Vagina (tissue), 2 donors: ENCODE data around the gene PTPN1. TPM values are rescaled to one million over a fixed set of nuclear protein-coding genes. Genes with fewer than 3 reads are reported as not detected.

Experiments
- DNase-seq, 2 donors: peaks; one replicate each; pipeline ENCODE4 v3.0.0-alpha.2; 2017; ENCODE audit errors: extremely low spot score in 2 of 2
- H3K27ac ChIP-seq: fragments of 200-600 bp; sonication (generic); one replicate; pipeline ENCODE4 v1.5.1; 2019
- H3K27me3 ChIP-seq: fragments of 200-600 bp; sonication (generic); one replicate; pipeline ENCODE4 v1.5.1; 2019
- H3K36me3 ChIP-seq, 2 donors: fragments of 200-600 bp; sonication (generic); one replicate each; pipeline ENCODE4 v1.5.1; 2017 to 2019
- H3K4me1 ChIP-seq: fragments of 200-600 bp; sonication (generic); one replicate; pipeline ENCODE4 v1.5.1; 2019
- H3K4me3 ChIP-seq, 2 donors: fragments of 200-600 bp; sonication (generic); 1 replicate in 1 of 2; 2 replicates in 1 of 2; pipeline ENCODE4 v1.5.1; 2016 to 2019
- H3K9me3 ChIP-seq: fragments of 200-600 bp; sonication (generic); one replicate; pipeline ENCODE4 v1.5.1; 2019
- POLR2A ChIP-seq, 2 donors: fragments of 450-650 bp; IDR thresholded peaks; one replicate each; pipeline ENCODE4 v1.6.1; 2017; ENCODE audit warnings: antibody characterized with exemption in 2 of 2, mild to moderate bottlenecking in 2 of 2, moderate library complexity in 2 of 2
- POLR2AphosphoS5 ChIP-seq, 2 donors: sonication (generic); formaldehyde crosslinking; IDR thresholded peaks; one replicate each; pipeline ENCODE4 v1.9.0; 2017; ENCODE audit warnings: antibody characterized with exemption in 2 of 2, mild to moderate bottlenecking in 2 of 2, low read depth in 1 of 2; ENCODE audit not compliant: insufficient read depth in 1 of 2
- intact Hi-C: fragments of 100-400 bp; cut with DNase I; formaldehyde crosslinking; loops from one replicate; pipeline ENCODE4 v1.15.1; 2023
- total RNA-seq: library from RNA; depleted of rRNA; stranded (reverse); fragments of >200 nt; gene quantifications from one replicate; pipeline ENCODE4 v1.2.3, GENCODE V29; 2016
- TF ChIP-seq, protein P1 (sequence below), 3 experiments: fragments of 450-650 bp in 2 of 3; fragments of 200-600 bp in 1 of 3; sonication (generic) in 1 of 3; IDR thresholded peaks; one replicate each; pipeline ENCODE4 v1.5.1; 2017 to 2019; ENCODE audit warnings: antibody characterized with exemption in 3 of 3, mild to moderate bottlenecking in 2 of 3, moderate library complexity in 2 of 3

Gene PTPN1
- total RNA-seq, 1 donor from 2014 or later, result 25.3 TPM

DNA sequence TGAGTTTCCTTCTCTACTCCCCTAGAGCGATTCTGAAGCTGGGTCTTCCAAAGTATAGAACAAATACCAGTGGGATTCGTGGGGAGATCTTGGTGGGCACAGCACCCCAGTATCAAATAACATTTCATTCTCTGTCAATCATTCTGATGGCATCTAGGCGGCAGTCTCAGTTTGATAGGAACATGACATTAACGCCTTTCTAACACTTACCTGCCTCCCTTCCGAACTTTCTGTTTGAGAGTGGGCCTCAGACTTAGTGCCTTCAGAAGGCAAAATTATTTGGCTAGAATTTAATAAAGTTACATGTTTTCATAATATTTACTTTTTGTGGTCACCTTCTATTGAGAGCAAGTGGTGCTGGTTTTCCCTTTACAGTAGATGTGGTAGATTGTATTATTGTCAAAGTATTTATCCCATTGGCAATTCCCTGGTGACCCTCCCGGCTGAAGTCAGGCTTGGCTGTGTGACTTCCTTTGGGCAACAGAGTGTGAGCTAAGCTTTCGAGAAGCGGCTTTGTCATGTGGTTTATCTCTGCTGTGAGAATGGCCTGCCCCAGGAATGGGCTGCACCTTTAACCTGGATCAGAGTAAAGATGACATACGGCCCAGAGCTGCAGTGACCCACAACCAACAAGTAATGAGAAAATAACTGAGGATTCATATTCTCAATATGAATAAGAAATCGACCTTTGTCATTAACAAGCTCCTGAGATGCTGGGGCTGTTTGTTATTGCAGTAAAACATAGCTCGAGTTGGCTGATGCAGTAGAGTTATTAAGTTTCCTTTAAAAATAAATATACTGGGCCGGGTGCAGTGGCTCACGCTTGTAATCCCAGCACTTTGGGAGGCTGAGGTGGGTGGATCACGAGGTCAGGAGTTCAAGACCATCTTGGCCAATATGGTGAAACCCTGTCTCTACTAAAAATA lies 45.2 kb upstream of the PTPN1 start:
- intact Hi-C loops, result no loop called here
- H3K27me3 ChIP-seq, result no peaks in the 10 kb centered on the region
- no peak for DNase-seq
- H3K4me3 ChIP-seq, result no peak overlapping the region
- no peaks in the 10 kb centered on the region for H3K36me3 ChIP-seq
- no peak overlapping the region for H3K27ac ChIP-seq
- peaks cover 16% of the 10 kb centered on the region for H3K4me1 ChIP-seq
- TF ChIP-seq, protein P1, sequence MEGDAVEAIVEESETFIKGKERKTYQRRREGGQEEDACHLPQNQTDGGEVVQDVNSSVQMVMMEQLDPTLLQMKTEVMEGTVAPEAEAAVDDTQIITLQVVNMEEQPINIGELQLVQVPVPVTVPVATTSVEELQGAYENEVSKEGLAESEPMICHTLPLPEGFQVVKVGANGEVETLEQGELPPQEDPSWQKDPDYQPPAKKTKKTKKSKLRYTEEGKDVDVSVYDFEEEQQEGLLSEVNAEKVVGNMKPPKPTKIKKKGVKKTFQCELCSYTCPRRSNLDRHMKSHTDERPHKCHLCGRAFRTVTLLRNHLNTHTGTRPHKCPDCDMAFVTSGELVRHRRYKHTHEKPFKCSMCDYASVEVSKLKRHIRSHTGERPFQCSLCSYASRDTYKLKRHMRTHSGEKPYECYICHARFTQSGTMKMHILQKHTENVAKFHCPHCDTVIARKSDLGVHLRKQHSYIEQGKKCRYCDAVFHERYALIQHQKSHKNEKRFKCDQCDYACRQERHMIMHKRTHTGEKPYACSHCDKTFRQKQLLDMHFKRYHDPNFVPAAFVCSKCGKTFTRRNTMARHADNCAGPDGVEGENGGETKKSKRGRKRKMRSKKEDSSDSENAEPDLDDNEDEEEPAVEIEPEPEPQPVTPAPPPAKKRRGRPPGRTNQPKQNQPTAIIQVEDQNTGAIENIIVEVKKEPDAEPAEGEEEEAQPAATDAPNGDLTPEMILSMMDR (IDR thresholded peaks at IDR 0.05), result no peak
- TF ChIP-seq POLR2A (IDR thresholded peaks at IDR 0.05) (no peak), POLR2AphosphoS5 (IDR thresholded peaks at IDR 0.05; ENCODE audit: insufficient read depth in 1 of 2, low read depth in 1 of 2) (no peak)
- H3K9me3 ChIP-seq, result no peaks in the 10 kb centered on the region

GRCh38 chr20:50467174-50467573 lies 43.0 kb upstream of the PTPN1 start:
- intact Hi-C loops, result no loop called here
- TF ChIP-seq POLR2A (IDR thresholded peaks at IDR 0.05) (no peak), POLR2AphosphoS5 (IDR thresholded peaks at IDR 0.05; ENCODE audit: insufficient read depth in 1 of 2, low read depth in 1 of 2) (no peak)
- TF ChIP-seq, protein P1 (IDR thresholded peaks at IDR 0.05), result no peak
- H3K27ac ChIP-seq, result peak overlapping the region; percentile 34
- no peak overlapping the region for H3K4me3 ChIP-seq
- no peaks in the 10 kb centered on the region for H3K27me3 ChIP-seq
- no peaks in the 10 kb centered on the region for H3K36me3 ChIP-seq
- H3K4me1 ChIP-seq, result peaks cover 17% of the 10 kb centered on the region
- no peaks in the 10 kb centered on the region for H3K9me3 ChIP-seq
- DNase-seq, result no peak

DNA sequence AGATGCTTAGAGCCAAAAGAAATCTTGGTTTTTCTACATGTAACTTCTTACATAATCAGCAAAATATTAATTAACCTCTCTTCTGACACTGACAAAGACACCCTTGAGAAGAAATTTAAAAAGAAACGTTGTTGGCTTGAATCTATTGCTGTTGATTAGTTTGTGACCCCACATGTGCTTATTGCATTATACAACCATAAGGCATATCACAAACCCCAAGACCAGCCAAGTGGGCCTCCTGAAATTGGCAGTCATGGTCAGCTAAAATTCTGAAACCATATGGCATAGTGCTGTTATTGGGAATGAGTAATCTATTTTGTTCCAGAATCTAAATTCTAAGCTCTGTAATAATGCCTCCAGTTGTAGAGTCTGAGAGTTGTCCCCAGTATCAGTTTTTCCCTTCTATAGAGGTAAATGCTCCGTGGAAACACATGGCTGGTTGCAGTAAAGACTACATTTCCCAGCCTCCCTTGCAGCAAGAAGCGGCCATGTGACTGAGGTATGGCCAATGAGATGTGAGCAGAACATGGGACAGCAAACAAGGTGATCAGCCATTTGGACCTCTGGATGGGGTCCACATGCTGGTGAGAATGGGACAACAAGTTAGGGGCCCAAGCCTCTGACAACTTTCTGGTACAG lies 42.3 kb upstream of the PTPN1 start:
- DNase-seq, result no peak
- Histone ChIP-seq H3K36me3 (no peaks in the 10 kb centered on the region), H3K27ac (no peak overlapping the region), H3K4me3 (no peak overlapping the region), H3K27me3 (no peaks in the 10 kb centered on the region), H3K4me1 (peaks cover 17% of the 10 kb centered on the region), H3K9me3 (no peaks in the 10 kb centered on the region)
- intact Hi-C loops, result no loop called here
- no peak for TF ChIP-seq POLR2AphosphoS5 (IDR thresholded peaks at IDR 0.05; ENCODE audit: insufficient read depth in 1 of 2, low read depth in 1 of 2)
- TF ChIP-seq, protein P1 (IDR thresholded peaks at IDR 0.05), result no peak
- no peak for TF ChIP-seq POLR2A (IDR thresholded peaks at IDR 0.05)

GRCh38 chr20:50468378-50468798 lies 41.8 kb upstream of the PTPN1 start:
- no peaks in the 10 kb centered on the region for H3K27me3 ChIP-seq
- peaks cover 17% of the 10 kb centered on the region for H3K4me1 ChIP-seq
- intact Hi-C loops, result no loop called here
- TF ChIP-seq POLR2A (IDR thresholded peaks at IDR 0.05) (no peak), POLR2AphosphoS5 (IDR thresholded peaks at IDR 0.05; ENCODE audit: insufficient read depth in 1 of 2, low read depth in 1 of 2) (no peak)
- TF ChIP-seq, protein P1 (IDR thresholded peaks at IDR 0.05), result no peak
- H3K36me3 ChIP-seq, result no peaks in the 10 kb centered on the region
- DNase-seq, result no peak
- no peak overlapping the region for H3K27ac ChIP-seq
- no peaks in the 10 kb centered on the region for H3K9me3 ChIP-seq
- H3K4me3 ChIP-seq, result no peak overlapping the region
